Measurements from ENCODE around the gene TM9SF1.

- TF ChIP-seq EP300 (IDR thresholded peaks at IDR 0.05) (no peak), CTCF (IDR thresholded peaks at IDR 0.05) (no peak), POLR2A (IDR thresholded peaks at IDR 0.05) (no peak)
Observed at GRCh38 chr14:24155100-24155499, 40.1 kb downstream of the TM9SF1 start.

Measured in suprapubic skin (tissue), 3 donors.